ENCODE results near the gene KCNG2. TPM values are rescaled to one million over a fixed set of nuclear protein-coding genes. Genes with fewer than 3 reads are reported as not detected.

The KCNG2 gene
- total RNA-seq, 1 donor from 2014 or later, result not detected

GRCh38 chr18:79790996-79791972 is 6.5 kb upstream of the KCNG2 start:
- Mint-ChIP-seq H3K27me3 (ENCODE audit: unreplicated experiment) (peaks cover 21% of the 10 kb centered on the region), H3K27ac (ENCODE audit: unreplicated experiment) (no peak overlapping the region), H3K4me3 (ENCODE audit: unreplicated experiment) (no peak overlapping the region), H3K4me1 (ENCODE audit: unreplicated experiment) (peaks cover 7% of the 10 kb centered on the region), H3K36me3 (ENCODE audit: unreplicated experiment) (no peaks in the 10 kb centered on the region), H3K9me3 (ENCODE audit: unreplicated experiment) (no peaks in the 10 kb centered on the region)
- no peak for TF ChIP-seq CTCF (IDR thresholded peaks at IDR 0.05)
- no peak for DNase-seq (ENCODE audit: extremely low spot score, unreplicated experiment)

GRCh38 chr18:79792096-79792987 is 5.4 kb upstream of the KCNG2 start:
- Mint-ChIP-seq H3K27ac (ENCODE audit: unreplicated experiment) (no peak overlapping the region), H3K4me3 (ENCODE audit: unreplicated experiment) (no peak overlapping the region), H3K9me3 (ENCODE audit: unreplicated experiment) (no peaks in the 10 kb centered on the region), H3K36me3 (ENCODE audit: unreplicated experiment) (no peaks in the 10 kb centered on the region), H3K27me3 (ENCODE audit: unreplicated experiment) (peaks cover 29% of the 10 kb centered on the region), H3K4me1 (ENCODE audit: unreplicated experiment) (peaks cover 10% of the 10 kb centered on the region)
- TF ChIP-seq CTCF (IDR thresholded peaks at IDR 0.05), result no peak
- DNase-seq (ENCODE audit: extremely low spot score, unreplicated experiment), result no peak

- no peak for DNase-seq (ENCODE audit: extremely low spot score, unreplicated experiment)
Measured at GRCh38 chr18:79792988-79793355, 4.8 kb upstream of the KCNG2 start.

GRCh38 chr18:79794846-79795245 is 2.9 kb upstream of the KCNG2 start:
- no peak for TF ChIP-seq CTCF (IDR thresholded peaks at IDR 0.05)
- H3K27ac Mint-ChIP-seq (ENCODE audit: unreplicated experiment), result no peak overlapping the region
- no peaks in the 10 kb centered on the region for H3K36me3 Mint-ChIP-seq (ENCODE audit: unreplicated experiment)
- H3K4me3 Mint-ChIP-seq (ENCODE audit: unreplicated experiment), result no peak overlapping the region
- H3K4me1 Mint-ChIP-seq (ENCODE audit: unreplicated experiment), result peaks cover 13% of the 10 kb centered on the region
- no peak for DNase-seq (ENCODE audit: extremely low spot score, unreplicated experiment)
- H3K27me3 Mint-ChIP-seq (ENCODE audit: unreplicated experiment), result peaks cover 42% of the 10 kb centered on the region
- H3K9me3 Mint-ChIP-seq (ENCODE audit: unreplicated experiment), result no peaks in the 10 kb centered on the region

More at GRCh38 chr18:79792988-79793355, 4.8 kb upstream of the KCNG2 start:
- no peaks in the 10 kb centered on the region for H3K9me3 Mint-ChIP-seq (ENCODE audit: unreplicated experiment)
- H3K4me3 Mint-ChIP-seq (ENCODE audit: unreplicated experiment), result no peak overlapping the region
- H3K4me1 Mint-ChIP-seq (ENCODE audit: unreplicated experiment), result peaks cover 11% of the 10 kb centered on the region
- H3K27ac Mint-ChIP-seq (ENCODE audit: unreplicated experiment), result no peak overlapping the region
- peaks cover 31% of the 10 kb centered on the region for H3K27me3 Mint-ChIP-seq (ENCODE audit: unreplicated experiment)
- no peaks in the 10 kb centered on the region for H3K36me3 Mint-ChIP-seq (ENCODE audit: unreplicated experiment)
- no peak for TF ChIP-seq CTCF (IDR thresholded peaks at IDR 0.05)
